Measurements from ENCODE around the gene FBXL7. TPM values are rescaled to one million over a fixed set of nuclear protein-coding genes. Genes with fewer than 3 reads are reported as not detected.

Gene FBXL7
- total and polyA plus RNA-seq, 2 of the 8 experiments (the other 6 are each of a cell fraction or from before 2014, with no cell fraction given), result 17.7 to 17.8 TPM

GRCh38 chr5:15901151-15901550 lies 401.2 kb downstream of the FBXL7 start:
- POLR2A ChIA-PET (ENCODE audit: partially characterized antibody), result no interaction called here

More at GRCh38 chr5:15901151-15901550, 401.2 kb downstream of the FBXL7 start:
- Histone ChIP-seq H4K5ac (ENCODE audit: insufficient read length, low read depth, low read length) (no peak overlapping the region), H4K20me1 (replicated peaks in 1 of 2; ENCODE audit: control insufficient read depth in 1 of 2, insufficient read depth in 2 of 2, low read length in 2 of 2) (no peaks in the 10 kb centered on the region), H2BK12ac (ENCODE audit: low read depth, low read length) (no peak overlapping the region), H3K36me3 (ENCODE audit: control insufficient read depth in 2 of 4, insufficient read depth in 4 of 4, low read length in 3 of 4) (no peaks in the 10 kb centered on the region; a peak in 2 of 8 replicates), H3K79me1 (ENCODE audit: low read depth, low read length) (no peaks in the 10 kb centered on the region; the same call in 1 of the 2 replicates), H3K56ac (replicated peaks; ENCODE audit: insufficient read length, low read depth, low read length) (no peak overlapping the region), H2BK120ac (replicated peaks; ENCODE audit: low read depth, low read length) (no peak overlapping the region), H4K8ac (ENCODE audit: extremely low read depth, insufficient read depth, low read length) (no peak overlapping the region), H3K23ac (ENCODE audit: insufficient read length) (no peak overlapping the region), H3K27ac (ENCODE audit: low read depth, low read length) (no peak overlapping the region), H3K4me3 (ENCODE audit: extremely low read depth in 1 of 4, insufficient read depth in 2 of 4, low read depth in 3 of 4, low read length in 4 of 4) (no peak overlapping the region), H2BK5ac (ENCODE audit: low read depth, low read length) (no peak overlapping the region), H2BK20ac (ENCODE audit: low read length) (no peak overlapping the region), H3K9ac (replicated peaks in 1 of 4; ENCODE audit: extremely low read depth in 1 of 4, low read depth in 3 of 4, low read length in 3 of 4) (no peak overlapping the region), H3K9me3 (ENCODE audit: insufficient read depth in 2 of 2, low read depth in 1 of 2, low read length in 1 of 2) (no peaks in the 10 kb centered on the region), H2AK5ac (ENCODE audit: low read depth, low read length) (no peak overlapping the region), H3K4me2 (ENCODE audit: insufficient read depth in 1 of 2, low read depth in 2 of 2, low read length in 2 of 2) (no peak overlapping the region), H2AFZ (ENCODE audit: low read length) (no peak overlapping the region), H3K79me2 (ENCODE audit: control insufficient read depth in 1 of 2, insufficient read depth in 2 of 2, low read length in 2 of 2) (no peaks in the 10 kb centered on the region), H3K4me1 (replicated peaks in 1 of 4; ENCODE audit: control insufficient read depth in 3 of 4, insufficient read depth in 4 of 4, low read length in 3 of 4) (peaks cover 0 to 2% (median 1%) of the 10 kb centered on the region in 4 experiments; a peak in 2 of 7 replicates), H3K18ac (ENCODE audit: extremely low read depth, low read length) (no peak overlapping the region), H2BK15ac (ENCODE audit: low read length) (no peak overlapping the region), H3K23me2 (ENCODE audit: low read depth, low read length) (no peaks in the 10 kb centered on the region), H4K91ac (replicated peaks; ENCODE audit: insufficient read length, low read length) (no peak overlapping the region), H3K27me3 (replicated peaks in 1 of 4; ENCODE audit: control insufficient read depth in 3 of 4, extremely low read depth in 1 of 4, insufficient read depth in 3 of 4, low read length in 3 of 4) (no peaks in the 10 kb centered on the region), H3K14ac (ENCODE audit: insufficient read length) (no peak overlapping the region), H3K4ac (replicated peaks; ENCODE audit: insufficient read length, low read depth, low read length) (no peak overlapping the region)
- CTCF ChIA-PET (ENCODE audit: partially characterized antibody), result no interaction called here
- no peak for TF ChIP-seq TAF1 (IDR thresholded peaks at IDR 0.05; ENCODE audit: low read depth, low read length)
- no peak for TF ChIP-seq KDM5A (IDR thresholded peaks at IDR 0.05; ENCODE audit: low read length)
- no peak for TF ChIP-seq USF2 (IDR thresholded peaks at IDR 0.05; ENCODE audit: low read length)
- no peak for TF ChIP-seq KDM4A (IDR thresholded peaks at IDR 0.05; ENCODE audit: low read depth, low read length, severe bottlenecking)
- no peak for TF ChIP-seq KDM1A (IDR thresholded peaks at IDR 0.05; ENCODE audit: borderline replicate concordance, low read length)
- TF ChIP-seq EZH2 (IDR thresholded peaks at IDR 0.05; ENCODE audit: low read depth, low read length, severe bottlenecking), result no peak
- no peak for TF ChIP-seq ASH2L (IDR thresholded peaks at IDR 0.05; ENCODE audit: low read length)
- FAIRE-seq (no peak), DNase-seq (ENCODE audit: low read depth in 1 of 2, low spot score in 2 of 2) (no peak)
- 75% methylated on average over 2 of the region's 2 CpGs; no CpG with 5 or more reads in 1 of the 2 experiments for WGBS, 2 experiments (ENCODE audit: extremely low coverage in 1 of 2, insufficient coverage in 1 of 2, insufficient read length in 1 of 2, insufficient replicate concordance in 2 of 2, low coverage in 1 of 2, low lambda C conversion rate in 2 of 2, missing lambda C conversion rate in 1 of 2)

All from H1 (cell line).